ENCODE measurements around the gene GCK. TPM values are rescaled to one million over a fixed set of nuclear protein-coding genes. Genes with fewer than 3 reads are reported as not detected.

The GCK gene
- total RNA-seq, 1 donor from 2014 or later = not detected

- no peak for DNase-seq (ENCODE audit: low spot score)
- Mint-ChIP-seq H3K4me3 (ENCODE audit: unreplicated experiment) (no peak overlapping the region), H3K27me3 (ENCODE audit: unreplicated experiment) (peaks cover 6% of the 10 kb centered on the region), H3K36me3 (ENCODE audit: low read depth, unreplicated experiment) (peaks cover 3% of the 10 kb centered on the region), H3K27ac (ENCODE audit: unreplicated experiment) (no peak overlapping the region), H3K4me1 (ENCODE audit: unreplicated experiment) (peaks cover 7% of the 10 kb centered on the region), H3K9me3 (ENCODE audit: unreplicated experiment) (no peaks in the 10 kb centered on the region)
- no peak for TF ChIP-seq CTCF (IDR thresholded peaks at IDR 0.05; ENCODE audit: unreplicated experiment)
These were observed 8.2 kb upstream of the GCK start for GRCh38 chr7:44197474-44197873.

GRCh38 chr7:44196450-44196872, 7.2 kb upstream of the GCK start:
- H3K9me3 Mint-ChIP-seq (ENCODE audit: unreplicated experiment) = no peaks in the 10 kb centered on the region

GRCh38 chr7:44195889-44196288, 6.7 kb upstream of the GCK start:
- H3K4me1 Mint-ChIP-seq (ENCODE audit: unreplicated experiment) = no peaks in the 10 kb centered on the region
- H3K27me3 Mint-ChIP-seq (ENCODE audit: unreplicated experiment) = peaks cover 4% of the 10 kb centered on the region
- DNase-seq (ENCODE audit: low spot score) = no peak
- H3K27ac Mint-ChIP-seq (ENCODE audit: unreplicated experiment) = no peak overlapping the region
- no peaks in the 10 kb centered on the region for H3K9me3 Mint-ChIP-seq (ENCODE audit: unreplicated experiment)
- peaks cover 3% of the 10 kb centered on the region for H3K36me3 Mint-ChIP-seq (ENCODE audit: low read depth, unreplicated experiment)
- H3K4me3 Mint-ChIP-seq (ENCODE audit: unreplicated experiment) = no peak overlapping the region
- no peak for TF ChIP-seq CTCF (IDR thresholded peaks at IDR 0.05; ENCODE audit: unreplicated experiment)

More at GRCh38 chr7:44196450-44196872, 7.2 kb upstream of the GCK start:
- Mint-ChIP-seq H3K36me3 (ENCODE audit: low read depth, unreplicated experiment) (peaks cover 3% of the 10 kb centered on the region), H3K27me3 (ENCODE audit: unreplicated experiment) (peaks cover 6% of the 10 kb centered on the region), H3K4me3 (ENCODE audit: unreplicated experiment) (no peak overlapping the region), H3K27ac (ENCODE audit: unreplicated experiment) (no peak overlapping the region), H3K4me1 (ENCODE audit: unreplicated experiment) (peaks cover 1% of the 10 kb centered on the region)
- TF ChIP-seq CTCF (IDR thresholded peaks at IDR 0.05; ENCODE audit: unreplicated experiment) = peak; percentile 58
- peak; percentile 68 for DNase-seq (ENCODE audit: low spot score)

- DNase-seq (ENCODE audit: low spot score) = no peak
- Mint-ChIP-seq H3K27ac (ENCODE audit: unreplicated experiment) (no peak overlapping the region), H3K4me1 (ENCODE audit: unreplicated experiment) (no peaks in the 10 kb centered on the region), H3K27me3 (ENCODE audit: unreplicated experiment) (peaks cover 4% of the 10 kb centered on the region), H3K9me3 (ENCODE audit: unreplicated experiment) (no peaks in the 10 kb centered on the region), H3K36me3 (ENCODE audit: low read depth, unreplicated experiment) (peaks cover 3% of the 10 kb centered on the region), H3K4me3 (ENCODE audit: unreplicated experiment) (no peak overlapping the region)
- no peak for TF ChIP-seq CTCF (IDR thresholded peaks at IDR 0.05; ENCODE audit: unreplicated experiment)
These were observed 5.4 kb upstream of the GCK start for GRCh38 chr7:44194562-44195145.

- Mint-ChIP-seq H3K4me1 (ENCODE audit: unreplicated experiment) (no peaks in the 10 kb centered on the region), H3K36me3 (ENCODE audit: low read depth, unreplicated experiment) (peaks cover 3% of the 10 kb centered on the region), H3K4me3 (ENCODE audit: unreplicated experiment) (no peak overlapping the region), H3K9me3 (ENCODE audit: unreplicated experiment) (no peaks in the 10 kb centered on the region), H3K27ac (ENCODE audit: unreplicated experiment) (no peak overlapping the region), H3K27me3 (ENCODE audit: unreplicated experiment) (peaks cover 4% of the 10 kb centered on the region)
- no peak for TF ChIP-seq CTCF (IDR thresholded peaks at IDR 0.05; ENCODE audit: unreplicated experiment)
- no peak for DNase-seq (ENCODE audit: low spot score)
These were observed 4.8 kb upstream of the GCK start for GRCh38 chr7:44194069-44194468.

Measured in endothelial cell (in vitro differentiated cells).